WTC11 (cell line): ENCODE results near the gene EEF1AKMT3.

Experiments used
- FOXJ3 ChIP-seq: sonication (generic); formaldehyde crosslinking; IDR thresholded peaks from 2 replicates; pipeline ENCODE4 v1.9.0; 2021; ENCODE audit warnings: missing genetic modification reagents, mild to moderate bottlenecking, borderline replicate concordance
- TF ChIP-seq, protein P1 (sequence below): sonication (generic); formaldehyde crosslinking; IDR thresholded peaks from 2 replicates; pipeline ENCODE4 v1.8.1; 2023; ENCODE audit warnings: mild to moderate bottlenecking, moderate library complexity, missing genetic modification reagents
- TF ChIP-seq, protein P2 (sequence below): fragments of 200-600 bp; IDR thresholded peaks from 2 replicates; pipeline ENCODE4 v1.8.0; 2022; ENCODE audit warnings: antibody characterized with exemption

DNA sequence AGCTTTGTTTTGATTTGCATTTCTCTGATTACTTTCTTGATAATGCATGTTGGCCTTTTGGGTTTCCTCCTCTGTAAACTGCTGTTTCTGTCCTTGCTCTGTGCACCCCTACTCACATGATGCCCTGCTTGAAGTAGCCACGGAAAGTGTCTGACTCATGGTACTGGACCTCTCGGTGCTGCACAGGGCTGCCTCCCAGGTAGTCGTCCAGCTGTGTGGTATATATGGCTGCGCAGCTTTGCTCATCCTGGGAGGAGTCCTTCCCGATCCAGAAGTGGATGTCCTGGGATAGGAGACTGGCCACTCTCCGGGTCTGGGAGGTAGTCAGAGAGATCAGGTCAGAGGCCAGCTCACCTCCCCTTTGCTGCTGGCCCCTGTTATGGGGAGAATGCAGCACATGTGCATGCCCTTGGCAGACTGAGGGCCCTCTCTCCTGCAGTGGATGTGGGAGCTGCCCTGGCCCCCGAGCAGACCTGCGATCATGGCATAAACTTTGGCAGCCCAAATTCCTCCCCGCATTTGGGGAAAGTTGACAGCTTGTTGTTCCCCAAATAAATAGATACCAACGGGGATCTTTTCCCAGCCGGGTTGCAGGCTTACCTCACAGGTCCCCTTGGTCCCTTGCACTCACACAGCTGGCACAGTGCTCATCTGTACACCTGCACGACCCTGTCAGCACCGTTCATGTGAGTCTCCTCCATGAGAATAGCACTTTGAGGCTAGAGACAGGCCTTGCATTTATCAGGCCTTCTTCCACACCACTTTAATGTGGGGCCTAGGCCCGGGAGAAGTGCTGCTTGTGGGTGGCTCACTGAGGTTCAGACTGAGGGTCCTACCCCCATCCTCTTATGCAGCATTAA lies 40.9 kb downstream of the EEF1AKMT3 start:
- TF ChIP-seq, protein P1, sequence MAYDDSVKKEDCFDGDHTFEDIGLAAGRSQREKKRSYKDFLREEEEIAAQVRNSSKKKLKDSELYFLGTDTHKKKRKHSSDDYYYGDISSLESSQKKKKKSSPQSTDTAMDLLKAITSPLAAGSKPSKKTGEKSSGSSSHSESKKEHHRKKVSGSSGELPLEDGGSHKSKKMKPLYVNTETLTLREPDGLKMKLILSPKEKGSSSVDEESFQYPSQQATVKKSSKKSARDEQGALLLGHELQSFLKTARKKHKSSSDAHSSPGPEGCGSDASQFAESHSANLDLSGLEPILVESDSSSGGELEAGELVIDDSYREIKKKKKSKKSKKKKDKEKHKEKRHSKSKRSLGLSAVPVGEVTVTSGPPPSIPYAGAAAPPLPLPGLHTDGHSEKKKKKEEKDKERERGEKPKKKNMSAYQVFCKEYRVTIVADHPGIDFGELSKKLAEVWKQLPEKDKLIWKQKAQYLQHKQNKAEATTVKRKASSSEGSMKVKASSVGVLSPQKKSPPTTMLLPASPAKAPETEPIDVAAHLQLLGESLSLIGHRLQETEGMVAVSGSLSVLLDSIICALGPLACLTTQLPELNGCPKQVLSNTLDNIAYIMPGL (CRISPR knock-in tag) = no peak
- TF ChIP-seq FOXJ3 = no peak
- TF ChIP-seq, protein P2, sequence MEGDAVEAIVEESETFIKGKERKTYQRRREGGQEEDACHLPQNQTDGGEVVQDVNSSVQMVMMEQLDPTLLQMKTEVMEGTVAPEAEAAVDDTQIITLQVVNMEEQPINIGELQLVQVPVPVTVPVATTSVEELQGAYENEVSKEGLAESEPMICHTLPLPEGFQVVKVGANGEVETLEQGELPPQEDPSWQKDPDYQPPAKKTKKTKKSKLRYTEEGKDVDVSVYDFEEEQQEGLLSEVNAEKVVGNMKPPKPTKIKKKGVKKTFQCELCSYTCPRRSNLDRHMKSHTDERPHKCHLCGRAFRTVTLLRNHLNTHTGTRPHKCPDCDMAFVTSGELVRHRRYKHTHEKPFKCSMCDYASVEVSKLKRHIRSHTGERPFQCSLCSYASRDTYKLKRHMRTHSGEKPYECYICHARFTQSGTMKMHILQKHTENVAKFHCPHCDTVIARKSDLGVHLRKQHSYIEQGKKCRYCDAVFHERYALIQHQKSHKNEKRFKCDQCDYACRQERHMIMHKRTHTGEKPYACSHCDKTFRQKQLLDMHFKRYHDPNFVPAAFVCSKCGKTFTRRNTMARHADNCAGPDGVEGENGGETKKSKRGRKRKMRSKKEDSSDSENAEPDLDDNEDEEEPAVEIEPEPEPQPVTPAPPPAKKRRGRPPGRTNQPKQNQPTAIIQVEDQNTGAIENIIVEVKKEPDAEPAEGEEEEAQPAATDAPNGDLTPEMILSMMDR = no peak
